ENCODE data around the gene MAPT.

DNA sequence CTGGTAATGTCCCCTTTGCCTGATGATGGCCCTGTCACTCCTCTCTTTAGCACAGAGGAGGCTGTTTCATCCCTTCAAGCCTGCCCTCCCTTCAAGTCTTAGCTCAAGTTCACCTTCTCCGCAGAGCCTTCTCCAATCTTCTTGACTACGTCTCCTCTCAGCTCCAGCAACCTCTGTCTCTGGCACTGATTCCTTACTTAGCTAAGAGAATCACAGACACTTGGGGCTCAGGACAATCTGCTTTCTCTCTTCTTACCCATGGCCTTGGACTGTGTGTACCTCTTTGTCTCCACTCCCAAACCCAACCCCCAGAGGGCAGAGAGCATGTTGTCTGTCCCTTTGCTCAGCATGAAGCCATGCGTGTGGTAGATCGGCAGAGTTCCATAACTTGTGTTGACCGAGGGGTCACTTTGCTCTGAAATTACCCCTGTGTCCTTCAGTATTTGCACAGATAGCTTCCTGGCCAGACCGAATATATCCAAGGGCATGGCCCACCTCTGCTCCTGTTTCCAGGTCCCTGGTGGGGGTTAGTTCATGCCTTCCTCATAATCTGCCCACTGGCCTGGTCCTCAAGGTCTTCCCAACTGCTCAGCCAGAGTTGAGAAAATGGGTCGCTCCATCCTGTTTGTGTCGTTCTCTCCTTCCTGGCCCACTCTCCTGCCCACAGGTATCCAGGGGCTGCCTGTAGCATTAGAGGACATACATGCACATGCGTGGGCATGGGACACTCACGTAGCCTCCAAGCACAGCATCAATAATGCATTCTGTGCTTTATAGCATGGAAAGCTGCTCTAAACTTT is 41.6 kb downstream of the MAPT start:
- TF ChIP-seq ZFP3 (CRISPR knock-in tag; IDR thresholded peaks at IDR 0.05) (no peak), TCF4 (CRISPR knock-in tag; IDR thresholded peaks at IDR 0.05; ENCODE audit: borderline replicate concordance) (no peak), ZNF8 (CRISPR knock-in tag; IDR thresholded peaks at IDR 0.05) (no peak), ZC3H10 (CRISPR knock-in tag; IDR thresholded peaks at IDR 0.05) (no peak), ARNTL (CRISPR knock-in tag; IDR thresholded peaks at IDR 0.05; ENCODE audit: borderline replicate concordance, low read depth) (no peak), CSDC2 (CRISPR knock-in tag; IDR thresholded peaks at IDR 0.05) (no peak), ZFP30 (CRISPR knock-in tag; IDR thresholded peaks at IDR 0.05) (no peak), TOX (CRISPR knock-in tag; IDR thresholded peaks at IDR 0.05; ENCODE audit: borderline replicate concordance) (no peak), SNAI2 (CRISPR knock-in tag; IDR thresholded peaks at IDR 0.05) (no peak), ESRRG (CRISPR knock-in tag; IDR thresholded peaks at IDR 0.05) (no peak), ISL1 (CRISPR knock-in tag; IDR thresholded peaks at IDR 0.05) (no peak)
- TF ChIP-seq, protein P1, sequence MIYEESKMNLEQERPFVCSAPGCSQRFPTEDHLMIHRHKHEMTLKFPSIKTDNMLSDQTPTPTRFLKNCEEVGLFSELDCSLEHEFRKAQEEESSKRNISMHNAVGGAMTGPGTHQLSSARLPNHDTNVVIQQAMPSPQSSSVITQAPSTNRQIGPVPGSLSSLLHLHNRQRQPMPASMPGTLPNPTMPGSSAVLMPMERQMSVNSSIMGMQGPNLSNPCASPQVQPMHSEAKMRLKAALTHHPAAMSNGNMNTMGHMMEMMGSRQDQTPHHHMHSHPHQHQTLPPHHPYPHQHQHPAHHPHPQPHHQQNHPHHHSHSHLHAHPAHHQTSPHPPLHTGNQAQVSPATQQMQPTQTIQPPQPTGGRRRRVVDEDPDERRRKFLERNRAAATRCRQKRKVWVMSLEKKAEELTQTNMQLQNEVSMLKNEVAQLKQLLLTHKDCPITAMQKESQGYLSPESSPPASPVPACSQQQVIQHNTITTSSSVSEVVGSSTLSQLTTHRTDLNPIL (CRISPR knock-in tag; IDR thresholded peaks at IDR 0.05; ENCODE audit: low read depth): no peak
- TF ChIP-seq, protein P2, sequence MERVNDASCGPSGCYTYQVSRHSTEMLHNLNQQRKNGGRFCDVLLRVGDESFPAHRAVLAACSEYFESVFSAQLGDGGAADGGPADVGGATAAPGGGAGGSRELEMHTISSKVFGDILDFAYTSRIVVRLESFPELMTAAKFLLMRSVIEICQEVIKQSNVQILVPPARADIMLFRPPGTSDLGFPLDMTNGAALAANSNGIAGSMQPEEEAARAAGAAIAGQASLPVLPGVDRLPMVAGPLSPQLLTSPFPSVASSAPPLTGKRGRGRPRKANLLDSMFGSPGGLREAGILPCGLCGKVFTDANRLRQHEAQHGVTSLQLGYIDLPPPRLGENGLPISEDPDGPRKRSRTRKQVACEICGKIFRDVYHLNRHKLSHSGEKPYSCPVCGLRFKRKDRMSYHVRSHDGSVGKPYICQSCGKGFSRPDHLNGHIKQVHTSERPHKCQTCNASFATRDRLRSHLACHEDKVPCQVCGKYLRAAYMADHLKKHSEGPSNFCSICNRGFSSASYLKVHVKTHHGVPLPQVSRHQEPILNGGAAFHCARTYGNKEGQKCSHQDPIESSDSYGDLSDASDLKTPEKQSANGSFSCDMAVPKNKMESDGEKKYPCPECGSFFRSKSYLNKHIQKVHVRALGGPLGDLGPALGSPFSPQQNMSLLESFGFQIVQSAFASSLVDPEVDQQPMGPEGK (CRISPR knock-in tag; IDR thresholded peaks at IDR 0.05; ENCODE audit: borderline replicate concordance): no peak

All from SK-N-SH treated with all-trans-retinoic acid at 6 μM for 48 hours (cell line).